Trophoblast cell (in vitro differentiated cells and primary cell): ENCODE results near the gene YIPF1.

Source experiments
- DNase-seq, 2 donors: peaks; one replicate each; pipeline ENCODE4 v3.0.0-alpha.2; 2016
- H2AFZ ChIP-seq: 2 replicates; pipeline ENCODE4 v1.6.1; 2013; ENCODE audit warnings: low read length, moderate library complexity, mild to moderate bottlenecking; ENCODE audit not compliant: insufficient read depth, poor library complexity
- H2AK5ac ChIP-seq: 2 replicates; pipeline ENCODE4 v1.6.1; 2013; ENCODE audit warnings: mild to moderate bottlenecking, low read length
- H2BK120ac ChIP-seq: 2 replicates; pipeline ENCODE4 v1.6.1; 2013; ENCODE audit warnings: low read length, mild to moderate bottlenecking, moderate library complexity; ENCODE audit not compliant: insufficient read depth, poor library complexity
- H2BK12ac ChIP-seq: 2 replicates; pipeline ENCODE4 v1.6.1; 2013; ENCODE audit warnings: mild to moderate bottlenecking, low read length, moderate library complexity
- H2BK5ac ChIP-seq: 2 replicates; pipeline ENCODE4 v1.6.1; 2013; ENCODE audit warnings: low read length, low read depth, moderate library complexity, mild to moderate bottlenecking; ENCODE audit not compliant: poor library complexity
- H3K14ac ChIP-seq: 2 replicates; pipeline ENCODE4 v1.6.1; 2013; ENCODE audit warnings: mild to moderate bottlenecking, low read length
- H3K18ac ChIP-seq: 2 replicates; pipeline ENCODE4 v1.6.1; 2013; ENCODE audit warnings: mild to moderate bottlenecking, low read length
- H3K23ac ChIP-seq: 2 replicates; pipeline ENCODE4 v1.6.1; 2013; ENCODE audit warnings: low read length
- H3K27ac ChIP-seq: 2 replicates; pipeline ENCODE4 v1.5.1; 2013; ENCODE audit warnings: low read depth, mild to moderate bottlenecking, inconsistent platforms, low read length, moderate library complexity
- H3K27me3 ChIP-seq: 2 replicates; pipeline ENCODE4 v1.6.1; 2013; ENCODE audit warnings: inconsistent platforms, mild to moderate bottlenecking, low read length, moderate library complexity; ENCODE audit not compliant: insufficient read depth
- H3K36me3 ChIP-seq, 2 experiments: 1 replicate in 1 of 2; 2 replicates in 1 of 2; pipeline ENCODE4 v1.6.1; 2013; ENCODE audit warnings: low read length in 2 of 2, mild to moderate bottlenecking in 2 of 2, moderate library complexity in 1 of 2; ENCODE audit not compliant: insufficient read depth in 2 of 2, control insufficient read depth in 1 of 2
- H3K4ac ChIP-seq: 2 replicates; pipeline ENCODE4 v1.6.1; 2013; ENCODE audit warnings: low read depth, mild to moderate bottlenecking, low read length, moderate library complexity
- H3K4me1 ChIP-seq, 2 experiments: 1 replicate in 1 of 2; 2 replicates in 1 of 2; pipeline ENCODE4 v1.6.1; 2013; ENCODE audit warnings: low read length in 2 of 2, mild to moderate bottlenecking in 2 of 2, moderate library complexity in 1 of 2; ENCODE audit not compliant: insufficient read depth in 2 of 2, control insufficient read depth in 1 of 2
- H3K4me2 ChIP-seq: 2 replicates; pipeline ENCODE4 v1.6.1; 2013; ENCODE audit warnings: inconsistent platforms, mild to moderate bottlenecking, low read length, moderate library complexity
- H3K4me3 ChIP-seq: 2 replicates; pipeline ENCODE4 v1.5.1; 2013; ENCODE audit warnings: mild to moderate bottlenecking, low read depth, low read length, inconsistent platforms
- H3K79me1 ChIP-seq: one replicate; pipeline ENCODE4 v1.6.1; 2013; ENCODE audit warnings: low read length
- H3K79me2 ChIP-seq: 2 replicates; pipeline ENCODE4 v1.6.1; 2013; ENCODE audit warnings: low read length, mild to moderate bottlenecking; ENCODE audit not compliant: control insufficient read depth, insufficient read depth, poor library complexity
- H3K9ac ChIP-seq: 2 replicates; pipeline ENCODE4 v1.6.1; 2013; ENCODE audit warnings: mild to moderate bottlenecking, low read length
- H3K9me3 ChIP-seq: 2 replicates; pipeline ENCODE4 v1.6.1; 2013; ENCODE audit warnings: low read depth, mild to moderate bottlenecking, control low read depth, inconsistent platforms, low read length; ENCODE audit not compliant: insufficient read depth
- H4K12ac ChIP-seq: 2 replicates; pipeline ENCODE4 v1.6.1; 2013; ENCODE audit warnings: low read depth, mild to moderate bottlenecking, low read length, moderate library complexity
- H4K8ac ChIP-seq: 2 replicates; pipeline ENCODE4 v1.6.1; 2013; ENCODE audit warnings: low read depth, mild to moderate bottlenecking, low read length, moderate library complexity
- H4K91ac ChIP-seq: one replicate; pipeline ENCODE4 v1.6.1; 2013; ENCODE audit warnings: low read depth, mild to moderate bottlenecking, low read length, moderate library complexity
- WGBS: extraction: QIAGEN DNeasy Blood & Tissue Kit; methylation state at CpG from one replicate; pipeline ENCODE4 v1.1.7; 2013; ENCODE audit warnings: missing lambda C conversion rate; ENCODE audit not compliant: insufficient read length, insufficient coverage; ENCODE audit errors: extremely low coverage; 5-methylcytosine and 5-hydroxymethylcytosine counted together

The YIPF1 gene

DNA sequence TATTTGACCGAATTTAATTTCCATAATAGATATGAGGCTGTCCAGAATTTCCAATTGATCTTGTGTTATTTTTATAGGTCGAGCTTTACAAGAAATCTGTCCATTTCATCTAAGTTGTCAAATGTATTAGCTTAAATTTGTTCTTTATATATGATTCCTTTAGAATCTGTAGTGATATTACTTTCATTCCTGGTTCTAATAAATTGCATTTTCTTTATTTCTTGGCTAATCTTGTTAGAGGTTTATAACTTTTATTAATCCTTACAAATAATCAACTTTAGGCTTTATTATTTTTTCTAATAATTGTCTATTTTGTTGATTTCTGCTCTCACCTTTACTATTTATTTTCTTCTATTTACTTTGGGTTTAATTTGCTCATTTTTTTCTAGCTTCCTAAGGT lies 41.9 kb upstream of the YIPF1 start:
- Histone ChIP-seq H4K12ac (no peak overlapping the region), H3K79me2 (no peaks in the 10 kb centered on the region), H3K4me3 (no peak overlapping the region), H2BK120ac (no peak overlapping the region), H3K36me3 (peaks cover 5 to 13% of the 10 kb centered on the region in 2 experiments), H3K27me3 (no peaks in the 10 kb centered on the region), H3K27ac (no peak overlapping the region), H3K14ac (no peak overlapping the region), H3K18ac (no peak overlapping the region), H3K9me3 (peaks cover 11% of the 10 kb centered on the region), H2BK5ac (no peak overlapping the region), H3K4ac (no peak overlapping the region), H2BK12ac (no peak overlapping the region), H4K91ac (no peak overlapping the region), H2AFZ (no peak overlapping the region), H3K4me1 (no peaks in the 10 kb centered on the region), H3K79me1 (no peaks in the 10 kb centered on the region), H3K23ac (no peak overlapping the region), H4K8ac (no peak overlapping the region), H2AK5ac (no peak overlapping the region), H3K9ac (no peak overlapping the region), H3K4me2 (no peak overlapping the region)
- WGBS = no CpG with 5 or more reads among the region's 2 CpGs
- DNase-seq = no peak

- Histone ChIP-seq H3K23ac (no peak overlapping the region), H3K79me1 (no peaks in the 10 kb centered on the region), H3K9ac (no peak overlapping the region), H4K8ac (no peak overlapping the region), H3K4me2 (no peak overlapping the region), H3K79me2 (no peaks in the 10 kb centered on the region), H4K12ac (no peak overlapping the region), H2BK12ac (no peak overlapping the region), H3K4me1 (no peaks in the 10 kb centered on the region), H3K27me3 (no peaks in the 10 kb centered on the region), H3K4ac (no peak overlapping the region), H4K91ac (no peak overlapping the region), H3K9me3 (peaks cover 11% of the 10 kb centered on the region), H2BK120ac (no peak overlapping the region), H3K4me3 (no peak overlapping the region), H3K27ac (no peak overlapping the region), H2AFZ (no peak overlapping the region), H2BK5ac (no peak overlapping the region), H3K36me3 (peaks cover 5 to 13% of the 10 kb centered on the region in 2 experiments), H3K18ac (no peak overlapping the region), H3K14ac (no peak overlapping the region), H2AK5ac (no peak overlapping the region)
- peak in 1 of 2 donors; percentile 28 for DNase-seq
- WGBS = no CpG with 5 or more reads among the region's 3 CpGs
These were observed 41.3 kb upstream of the YIPF1 start for GRCh38 chr1:53930932-53931331.

DNA sequence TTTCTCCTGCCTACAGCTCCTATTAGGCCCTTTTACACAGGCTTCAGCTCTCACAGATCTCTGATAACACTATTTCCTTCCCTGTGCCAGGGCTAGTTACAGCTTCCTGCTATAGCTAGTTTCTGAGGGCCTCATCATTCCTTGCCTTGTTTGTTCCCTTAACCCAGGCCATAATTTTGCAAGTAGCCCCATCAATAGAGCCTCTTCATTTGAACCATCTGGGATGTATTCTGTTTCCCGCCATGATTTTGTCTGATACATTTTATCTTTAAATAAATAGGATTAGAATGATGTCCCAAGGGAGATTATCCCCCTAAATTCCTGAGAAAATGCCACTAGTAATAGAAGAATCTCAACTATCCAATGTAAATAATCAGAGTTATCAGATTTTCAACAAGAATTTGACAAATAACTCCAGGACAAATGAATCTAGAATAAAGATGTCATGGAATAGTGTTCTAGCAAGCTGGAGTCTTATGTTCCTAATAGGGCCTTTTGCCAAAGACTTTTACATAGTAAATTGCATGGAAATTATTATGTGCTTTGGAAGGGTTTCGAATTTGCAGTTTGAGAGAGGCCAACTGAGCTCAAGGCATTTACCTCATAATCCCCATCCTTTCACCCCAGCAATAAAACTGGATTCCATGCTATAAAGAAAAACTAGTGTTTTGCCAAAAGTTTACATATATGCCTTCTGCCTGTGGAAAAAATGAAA lies 39.8 kb upstream of the YIPF1 start:
- no peak overlapping the region for H3K4me3 ChIP-seq
- H3K4me1 ChIP-seq = no peaks in the 10 kb centered on the region
- H3K79me1 ChIP-seq = no peaks in the 10 kb centered on the region
- no peak overlapping the region for H3K18ac ChIP-seq
- H2AK5ac ChIP-seq = no peak overlapping the region
- no peak overlapping the region for H2BK12ac ChIP-seq
- no peak overlapping the region for H3K27ac ChIP-seq
- H3K79me2 ChIP-seq = no peaks in the 10 kb centered on the region
- no peak overlapping the region for H4K8ac ChIP-seq
- H3K4me2 ChIP-seq = no peak overlapping the region
- no peaks in the 10 kb centered on the region for H3K27me3 ChIP-seq
- DNase-seq = no peak
- no peak overlapping the region for H2BK5ac ChIP-seq
- H2BK120ac ChIP-seq = no peak overlapping the region
- no peak overlapping the region for H4K91ac ChIP-seq
- H4K12ac ChIP-seq = no peak overlapping the region
- no peak overlapping the region for H2AFZ ChIP-seq
- peaks cover 5% of the 10 kb centered on the region for H3K9me3 ChIP-seq
- H3K4ac ChIP-seq = no peak overlapping the region
- WGBS = no CpG with 5 or more reads among the region's 2 CpGs
- H3K23ac ChIP-seq = no peak overlapping the region
- H3K36me3 ChIP-seq = peaks cover 5 to 9% of the 10 kb centered on the region in 2 experiments
- no peak overlapping the region for H3K9ac ChIP-seq
- H3K14ac ChIP-seq = no peak overlapping the region

- no peak overlapping the region for H4K12ac ChIP-seq
- no CpG with 5 or more reads among the region's 2 CpGs for WGBS
- H3K27me3 ChIP-seq = no peaks in the 10 kb centered on the region
- H3K23ac ChIP-seq = no peak overlapping the region
- no peaks in the 10 kb centered on the region for H3K79me1 ChIP-seq
- no peak overlapping the region for H4K8ac ChIP-seq
- H2AK5ac ChIP-seq = no peak overlapping the region
- H2BK5ac ChIP-seq = no peak overlapping the region
- no peaks in the 10 kb centered on the region for H3K4me1 ChIP-seq
- no peaks in the 10 kb centered on the region for H3K79me2 ChIP-seq
- no peak overlapping the region for H3K27ac ChIP-seq
- no peak overlapping the region for H3K4me3 ChIP-seq
- H3K4me2 ChIP-seq = no peak overlapping the region
- no peak overlapping the region for H2BK120ac ChIP-seq
- H3K18ac ChIP-seq = no peak overlapping the region
- H3K9ac ChIP-seq = no peak overlapping the region
- H3K36me3 ChIP-seq = peaks cover 3 to 6% of the 10 kb centered on the region in 2 experiments
- H4K91ac ChIP-seq = no peak overlapping the region
- no peak overlapping the region for H3K4ac ChIP-seq
- H2BK12ac ChIP-seq = no peak overlapping the region
- no peak for DNase-seq
- H3K9me3 ChIP-seq = peaks cover 2% of the 10 kb centered on the region
- no peak overlapping the region for H3K14ac ChIP-seq
- H2AFZ ChIP-seq = no peak overlapping the region
These were observed 37.8 kb upstream of the YIPF1 start for GRCh38 chr1:53927376-53927881.
